B cell (primary cell): ENCODE results near the gene CCDC74B. TPM values are rescaled to one million over a fixed set of nuclear protein-coding genes. Genes with fewer than 3 reads are reported as not detected.
"Not testable (repeated sequence)": the region's sequence is repeated elsewhere in the genome, so short reads cannot be mapped to it uniquely, and the experiment has no call there.

Source experiments
- ATAC-seq: fragments of 200-7000 bp; cut with Tn5 transposase; one replicate; pipeline ENCODE4 v1.10.0; 2021; ENCODE audit warnings: low read depth, mild to moderate bottlenecking, moderate number of reproducible peaks, moderate library complexity
- CTCF ChIA-PET: fragments of 350-600 bp; sonication (Branson Sonifier 250); formaldehyde crosslinking; loops from one replicate; lab custom pipeline; 2021; ENCODE audit warnings: antibody characterized with exemption, inconsistent platforms; lab: Charles Lee
- POLR2A ChIA-PET: fragments of 350-600 bp; sonication (Branson Sonifier 250); formaldehyde crosslinking; loops from one replicate; lab custom pipeline; 2021; ENCODE audit warnings: antibody characterized with exemption; lab: Charles Lee
- DNase-seq: peaks from one replicate; pipeline ENCODE4 v3.0.0; 2013
- H2AFZ ChIP-seq: 2 replicates; pipeline ENCODE4 v1.6.1; 2012; ENCODE audit warnings: mild to moderate bottlenecking, low read depth, low read length; ENCODE audit not compliant: insufficient read depth, poor library complexity, severe bottlenecking
- H3K27ac ChIP-seq, 2 donors: 1 replicate in 1 of 2; 2 replicates in 1 of 2; pipeline ENCODE4 v1.5.1; 2012 to 2013; ENCODE audit warnings: low read length in 2 of 2, mild to moderate bottlenecking in 2 of 2, moderate library complexity in 1 of 2
- H3K27me3 ChIP-seq, 4 experiments: fragments of 200-600 bp in 1 of 4; sonication (generic) in 1 of 4; replicated peaks in 1 of 4; 1 replicate in 2 of 4; 2 replicates in 2 of 4; pipeline versions ENCODE4 v1.6.1 to v1.7.0; 2013 to 2016; ENCODE audit warnings: low read length in 3 of 4, mild to moderate bottlenecking in 2 of 4, mixed read lengths in 1 of 4, moderate library complexity in 1 of 4; ENCODE audit not compliant: insufficient read depth in 4 of 4, control insufficient read depth in 3 of 4; ENCODE audit errors: control extremely low read depth in 1 of 4
- H3K36me3 ChIP-seq, 2 experiments: replicated peaks in 1 of 2; 1 replicate in 1 of 2; 2 replicates in 1 of 2; pipeline versions ENCODE4 v1.6.1 to v1.7.1; 2013; ENCODE audit warnings: low read length in 1 of 2; ENCODE audit not compliant: insufficient read depth in 2 of 2, control insufficient read depth in 1 of 2; ENCODE audit errors: control extremely low read depth in 1 of 2, extremely low read depth in 1 of 2
- H3K4me1 ChIP-seq, 2 donors: fragments of 200-600 bp in 1 of 2; sonication (generic) in 1 of 2; 1 replicate in 1 of 2; 2 replicates in 1 of 2; pipeline versions ENCODE4 v1.5.1 to v1.6.1; 2013 to 2017; ENCODE audit warnings: low read length in 2 of 2; ENCODE audit not compliant: control insufficient read depth in 2 of 2, insufficient read depth in 2 of 2
- H3K4me2 ChIP-seq: replicated peaks from 2 replicates; pipeline ENCODE3; 2012; ENCODE audit warnings: mild to moderate bottlenecking, low read depth, low read length; ENCODE audit not compliant: poor library complexity, severe bottlenecking
- H3K4me3 ChIP-seq, 5 experiments: fragments of 200-600 bp in 1 of 5; sonication (generic) in 1 of 5; 1 replicate in 3 of 5; 2 replicates in 2 of 5; pipeline versions ENCODE4 v1.5.1 to v1.7.0; 2011 to 2016; ENCODE audit warnings: low read length in 4 of 5, mild to moderate bottlenecking in 4 of 5, low read depth in 2 of 5, control low read depth in 1 of 5, moderate library complexity in 1 of 5; ENCODE audit not compliant: insufficient read depth in 1 of 5; ENCODE audit errors: control extremely low read depth in 1 of 5, extremely low read depth in 1 of 5
- H3K79me2 ChIP-seq: fragments of 200-600 bp; sonication (generic); one replicate; pipeline ENCODE4 v1.6.0; 2016; ENCODE audit warnings: low read length; ENCODE audit not compliant: control insufficient read depth, insufficient read depth
- H3K9ac ChIP-seq: fragments of 200-600 bp; sonication (generic); 2 replicates; pipeline ENCODE4 v1.6.1; 2017; ENCODE audit warnings: mild to moderate bottlenecking, low read length, moderate library complexity
- H3K9me3 ChIP-seq, 3 donors: one replicate each; pipeline versions ENCODE4 v1.6.1 to v1.7.1; 2013; ENCODE audit warnings: low read length in 2 of 3; ENCODE audit not compliant: control insufficient read depth in 2 of 3, insufficient read depth in 1 of 3; ENCODE audit errors: control extremely low read depth in 1 of 3
- H4K20me1 ChIP-seq: 2 replicates; pipeline ENCODE4 v1.6.0; 2012; ENCODE audit warnings: mild to moderate bottlenecking, low read length; ENCODE audit not compliant: insufficient read depth, control insufficient read depth, poor library complexity, severe bottlenecking
- H3K27ac Mint-ChIP-seq: one replicate; pipeline ENCODE4 v1.8.0; 2021; ENCODE audit warnings: mixed read lengths
- H3K27me3 Mint-ChIP-seq: one replicate; pipeline ENCODE4 v1.8.0; 2021; ENCODE audit warnings: mixed read lengths
- H3K4me1 Mint-ChIP-seq: one replicate; pipeline ENCODE4 v1.8.0; 2021; ENCODE audit warnings: mixed read lengths
- H3K4me3 Mint-ChIP-seq: one replicate; pipeline ENCODE4 v1.8.0; 2021; ENCODE audit warnings: mixed read lengths
- H3K9me3 Mint-ChIP-seq: one replicate; pipeline ENCODE4 v1.8.0; 2022; ENCODE audit warnings: mixed read lengths; ENCODE audit not compliant: insufficient read depth
- CTCF ChIP-seq: fragments of 200-600 bp; IDR thresholded peaks from one replicate; pipeline ENCODE4 v1.8.0; 2022; ENCODE audit warnings: antibody characterized with exemption, mild to moderate bottlenecking
- EZH2 ChIP-seq: IDR thresholded peaks from 2 replicates; pipeline ENCODE4 v1.6.1; 2012; ENCODE audit warnings: borderline replicate concordance, low read depth, mild to moderate bottlenecking, moderate library complexity, low read length; ENCODE audit not compliant: insufficient read depth, poor library complexity, severe bottlenecking
- WGBS: methylation state at CpG from one replicate; pipeline ENCODE4 v1.1.5; 2013; ENCODE audit warnings: missing lambda C conversion rate; ENCODE audit not compliant: insufficient coverage; 5-methylcytosine and 5-hydroxymethylcytosine counted together
- intact Hi-C: fragments of 100-400 bp; cut with micrococcal nuclease; formaldehyde crosslinking; loops from one replicate; pipeline ENCODE4 v1.10.0; 2022
- polyA plus RNA-seq: library from polyadenylated mRNA; depleted of rRNA; stranded (reverse); fragments of >200 nt; gene quantifications from 2 replicates; pipeline ENCODE4 v1.2.3, GENCODE V29; 2012
- total RNA-seq, 2 donors: library from RNA; stranded (reverse); fragments of 120-200 nt in 1 of 2; gene quantifications; 1 replicate in 1 of 2; 2 replicates in 1 of 2; pipeline versions ENCODE4 v1.2.3 to v1.2.4, GENCODE V29; 2013 to 2022

Gene CCDC74B
- total and polyA plus RNA-seq, 2 donors (not counting 1 experiment from before 2014, with no cell fraction given): 1.1 to 1.4 TPM

DNA sequence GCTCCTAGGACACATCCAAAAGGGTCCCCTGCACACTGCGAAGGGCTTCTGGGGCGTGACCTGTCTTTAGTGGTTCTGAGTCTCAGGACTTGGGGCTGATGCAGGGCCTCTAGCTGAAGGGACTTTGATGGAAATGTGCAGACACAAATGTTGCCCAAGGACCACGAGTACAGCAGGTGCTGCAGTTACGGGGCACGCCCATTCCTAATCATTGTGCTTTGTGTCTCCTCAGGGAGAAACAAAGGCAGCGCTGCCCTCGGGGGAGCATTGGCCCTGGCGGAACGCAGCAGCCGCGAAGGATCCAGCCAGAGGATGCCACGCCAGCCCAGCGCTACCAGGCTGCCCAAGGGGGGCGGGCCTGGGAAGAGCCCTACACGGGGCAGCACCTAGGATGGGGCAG lies 45.3 kb upstream of the CCDC74B start:
- Histone ChIP-seq H3K4me2 (no peak overlapping the region), H4K20me1 (no peaks in the 10 kb centered on the region), H2AFZ (no peak overlapping the region), H3K36me3 (no peaks in the 10 kb centered on the region), H3K9ac (no peak overlapping the region), H3K4me3 (no peak overlapping the region), H3K9me3 (no peaks in the 10 kb centered on the region), H3K79me2 (no peaks in the 10 kb centered on the region), H3K27me3 (no peaks in the 10 kb centered on the region), H3K4me1 (no peaks in the 10 kb centered on the region), H3K27ac (no peak overlapping the region)
- CTCF ChIA-PET: no interaction called here
- H3K27me3 Mint-ChIP-seq: no peaks in the 10 kb centered on the region
- POLR2A ChIA-PET: no interaction called here
- H3K9me3 Mint-ChIP-seq: no peaks in the 10 kb centered on the region
- no peak for ATAC-seq
- H3K27ac Mint-ChIP-seq: no peak overlapping the region
- intact Hi-C loops: no loop called here
- WGBS: 88% methylated on average over 15 of the region's 15 CpGs
- DNase-seq: no peak
- H3K4me1 Mint-ChIP-seq: no peaks in the 10 kb centered on the region
- no peak overlapping the region for H3K4me3 Mint-ChIP-seq
- TF ChIP-seq CTCF: no peak
- TF ChIP-seq EZH2: no peak

DNA sequence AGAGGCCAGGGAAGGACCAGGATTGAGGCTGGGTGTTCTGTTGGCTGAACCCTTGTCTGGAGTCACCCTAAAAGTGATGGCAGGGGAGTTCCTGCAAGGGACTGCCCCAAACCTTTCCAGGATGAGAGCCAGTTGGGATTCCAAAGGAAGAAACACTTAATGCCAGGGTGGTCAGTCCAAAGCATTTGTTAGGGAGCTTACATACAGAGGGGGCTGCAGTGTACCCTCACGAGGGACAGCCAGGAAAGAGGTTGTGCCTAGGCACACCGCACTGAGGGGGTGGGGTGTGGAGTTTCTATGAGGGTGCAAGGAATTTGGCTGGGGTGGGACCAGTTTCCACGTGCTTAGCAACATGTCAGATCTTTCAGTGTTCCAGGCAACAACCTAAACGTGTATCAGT lies 44.0 kb upstream of the CCDC74B start:
- intact Hi-C loops: loop anchor here (10.0 kb wide), 1 partner anchor 1874 kb away; the partner anchor contains the start of gene HS6ST1
- H3K79me2 ChIP-seq, H3K9me3 ChIP-seq, H3K9ac ChIP-seq, H3K27me3 Mint-ChIP-seq, H4K20me1 ChIP-seq, H2AFZ ChIP-seq, H3K4me1 ChIP-seq, H3K4me1 Mint-ChIP-seq, H3K4me2 ChIP-seq, H3K27me3 ChIP-seq, H3K4me3 ChIP-seq, POLR2A ChIA-PET, H3K36me3 ChIP-seq, DNase-seq, H3K9me3 Mint-ChIP-seq, H3K27ac ChIP-seq, CTCF ChIA-PET, H3K4me3 Mint-ChIP-seq, ATAC-seq, H3K27ac Mint-ChIP-seq: not testable (repeated sequence)
- no CpG with 5 or more reads among the region's 4 CpGs for WGBS

GRCh38 chr2:130187859-130188792 lies 43.2 kb upstream of the CCDC74B start:
- H2AFZ ChIP-seq, H3K36me3 ChIP-seq, H3K9ac ChIP-seq, H3K9me3 ChIP-seq, H3K4me1 Mint-ChIP-seq, H3K4me1 ChIP-seq, POLR2A ChIA-PET, H3K4me2 ChIP-seq, CTCF ChIA-PET, H3K4me3 ChIP-seq, H3K27me3 Mint-ChIP-seq, ATAC-seq, H3K4me3 Mint-ChIP-seq, H3K27me3 ChIP-seq, H3K27ac Mint-ChIP-seq, DNase-seq, H3K9me3 Mint-ChIP-seq, H4K20me1 ChIP-seq, H3K27ac ChIP-seq: not testable (repeated sequence)
- H3K79me2 ChIP-seq: peaks cover 13% of the 10 kb centered on the region
- WGBS: 97% methylated on average over 15 of the region's 17 CpGs
- intact Hi-C loops: loop anchor here (10.0 kb wide), 1 partner anchor 1873 kb away; the partner anchor contains the start of gene HS6ST1
